ENCODE data around the gene LCP2.

The LCP2 gene

DNA sequence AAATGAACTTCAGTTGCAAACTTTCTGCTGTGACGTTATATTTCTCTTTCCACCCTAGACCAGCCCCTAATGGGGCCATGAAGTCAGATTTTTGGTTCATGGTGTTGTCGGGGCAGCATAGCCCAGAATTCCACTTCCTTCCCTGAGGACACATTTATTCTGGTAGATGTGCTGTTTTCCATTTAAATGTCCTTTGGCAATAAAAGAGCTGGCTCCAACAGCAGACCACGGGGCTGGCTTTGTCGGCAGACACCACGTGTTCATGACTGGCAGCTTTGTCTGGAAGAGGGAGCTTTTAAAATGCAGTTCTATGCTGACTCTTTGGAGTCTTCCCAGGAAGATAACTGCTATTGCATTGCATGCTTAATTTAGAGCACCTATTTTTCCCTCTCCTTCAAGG is 17.6 kb upstream of the LCP2 start:
- DNase-seq (ENCODE audit: low spot score): peak; percentile 79

GRCh38 chr5:170314541-170315095 is 17.0 kb upstream of the LCP2 start:
- no peak for DNase-seq (ENCODE audit: low spot score)

GRCh38 chr5:170313816-170314215 is 16.2 kb upstream of the LCP2 start:
- DNase-seq (ENCODE audit: low spot score): no peak

GRCh38 chr5:170313344-170313743 is 15.8 kb upstream of the LCP2 start:
- no peak for DNase-seq (ENCODE audit: low spot score)

GRCh38 chr5:170312666-170313065 is 15.1 kb upstream of the LCP2 start:
- no peak for DNase-seq (ENCODE audit: low spot score)

- no peak for DNase-seq (ENCODE audit: low spot score)
Measured at GRCh38 chr5:170312301-170312595, 14.7 kb upstream of the LCP2 start.

DNA sequence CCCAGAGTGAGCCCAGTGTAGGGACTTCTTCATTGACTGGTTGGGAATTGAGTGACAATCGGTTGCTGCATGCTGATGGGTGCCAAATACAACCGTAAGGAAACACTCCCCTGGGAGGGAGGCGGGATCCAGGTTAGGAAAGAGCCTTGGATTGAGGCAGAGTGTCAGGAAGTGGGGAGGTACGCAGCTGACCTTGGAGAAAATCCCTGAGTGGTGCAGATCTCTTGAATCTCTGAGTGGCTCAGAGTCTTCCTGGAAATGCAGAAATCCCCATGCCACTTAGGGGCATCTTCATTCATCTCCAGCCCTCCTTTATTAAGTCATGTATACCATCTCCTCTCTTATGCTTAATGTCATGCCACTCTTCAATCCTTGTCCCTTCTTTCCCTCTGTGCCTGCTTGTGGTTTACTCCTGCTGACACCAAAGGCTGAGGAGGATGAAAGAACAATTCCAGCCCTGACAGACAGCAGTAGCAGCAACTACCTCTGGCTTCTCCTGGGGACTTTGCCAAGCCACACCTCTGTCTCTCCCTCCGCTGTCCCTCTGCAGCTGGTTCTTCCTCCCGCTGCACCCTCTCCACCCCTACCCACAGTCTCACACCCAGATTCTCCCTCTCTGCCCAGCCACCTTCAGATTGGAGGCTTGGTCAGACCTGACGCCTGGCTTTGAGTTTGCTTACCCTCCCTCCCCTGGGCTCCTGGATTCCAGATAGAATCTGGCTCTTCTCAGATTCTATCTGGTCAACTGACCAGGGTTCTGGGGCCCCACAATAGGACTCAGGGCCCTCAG is 14.1 kb upstream of the LCP2 start:
- DNase-seq (ENCODE audit: low spot score): no peak

DNA sequence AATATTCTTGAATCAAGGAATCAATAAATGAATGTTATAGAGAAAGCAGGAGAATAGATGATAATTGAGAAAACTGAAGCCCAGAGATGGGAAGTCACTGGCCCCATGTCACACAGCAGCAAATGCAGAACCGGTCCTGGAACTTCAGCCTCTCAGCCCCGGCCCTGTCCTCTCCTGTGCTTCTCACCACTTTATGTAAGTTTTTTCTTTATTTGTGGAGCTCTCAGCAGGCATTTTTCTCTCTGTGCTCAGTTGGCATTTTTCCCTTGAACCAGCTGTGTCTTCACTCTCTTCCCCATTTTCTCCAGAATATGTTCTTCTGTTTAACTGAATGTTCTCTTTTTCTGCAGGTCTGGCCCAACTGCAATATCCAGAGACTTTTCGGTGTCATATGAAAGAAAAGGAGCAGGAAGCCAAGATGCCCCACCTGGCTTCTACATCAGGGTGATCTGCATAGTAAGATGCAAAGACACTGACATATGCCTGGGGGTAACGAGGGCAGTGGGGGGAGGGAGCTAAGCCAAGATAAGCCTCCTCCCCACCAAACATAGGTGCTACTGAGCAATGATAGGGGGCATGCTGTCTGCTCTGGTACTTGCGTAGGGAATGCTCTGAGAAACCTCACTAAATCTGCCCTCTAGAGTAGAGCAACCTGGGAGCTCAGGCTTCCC is 12.8 kb upstream of the LCP2 start:
- DNase-seq (ENCODE audit: low spot score): no peak

GRCh38 chr5:170308686-170309085 is 11.1 kb upstream of the LCP2 start:
- DNase-seq (ENCODE audit: low spot score): no peak

DNA sequence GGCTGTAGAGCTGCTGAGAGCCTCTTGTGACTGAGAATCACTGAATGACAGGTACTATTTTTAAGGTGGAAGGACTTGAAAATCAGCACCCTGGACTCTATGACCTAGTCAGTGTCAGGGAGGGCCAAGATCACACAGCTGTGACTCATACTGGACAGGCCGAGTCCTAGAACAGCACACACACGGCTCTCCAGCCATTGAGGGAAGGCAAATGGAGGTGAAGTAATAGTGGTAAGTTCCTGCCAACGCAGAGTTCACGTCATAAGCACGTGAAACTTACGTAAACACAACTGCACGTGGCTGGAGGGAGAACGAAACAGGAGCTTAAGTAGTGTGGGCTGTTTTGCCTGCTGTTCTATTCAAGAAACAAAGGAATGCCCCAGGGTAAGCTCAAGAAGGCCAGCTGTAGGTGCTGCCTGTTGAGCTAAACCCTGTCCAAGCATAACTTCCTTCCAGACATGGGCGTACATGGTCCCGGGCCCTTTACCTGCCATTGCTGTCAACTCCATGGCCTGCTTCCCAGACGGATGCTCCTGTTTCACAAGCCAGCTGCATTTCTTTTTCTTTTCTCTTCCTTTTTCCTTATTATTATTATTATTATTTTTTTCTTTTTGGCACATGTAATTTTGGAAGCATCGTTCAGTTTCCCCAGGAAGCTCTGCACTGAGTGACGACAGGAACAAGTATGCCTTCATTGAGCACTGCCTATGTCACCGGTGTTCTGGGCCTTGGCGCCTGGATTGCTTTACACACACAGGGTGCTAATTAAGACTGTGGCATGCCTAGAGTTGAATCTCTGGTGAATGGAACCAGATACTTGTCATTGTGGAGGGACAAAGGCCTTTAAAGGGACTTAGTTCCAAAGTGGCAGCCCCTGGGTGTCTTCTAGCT is 10.2 kb upstream of the LCP2 start:
- DNase-seq (ENCODE audit: low spot score): no peak

- DNase-seq (ENCODE audit: low spot score): no peak
Measured at GRCh38 chr5:170306381-170306831, 8.8 kb upstream of the LCP2 start.

DNA sequence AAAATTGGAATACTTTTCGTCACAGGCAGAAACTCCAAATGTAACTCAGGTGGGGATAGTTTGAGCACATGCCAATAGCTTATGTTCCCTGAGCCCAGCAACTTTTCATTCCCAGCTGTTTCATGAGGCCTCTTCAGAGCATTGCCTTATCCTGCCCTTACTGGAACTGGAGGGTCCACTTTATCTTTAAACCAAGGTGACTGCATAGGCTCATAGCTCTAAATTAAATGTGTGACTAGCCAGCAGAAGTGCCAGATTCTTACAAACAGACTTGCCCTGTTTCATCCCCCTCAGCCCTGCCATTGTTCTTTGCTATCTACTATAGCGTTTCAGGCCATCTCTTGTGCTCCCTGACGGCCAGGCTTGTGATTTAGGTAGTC is 8.1 kb upstream of the LCP2 start:
- no peak for DNase-seq (ENCODE audit: low spot score)

GRCh38 chr5:170305016-170305645 is 7.6 kb upstream of the LCP2 start:
- no peak for DNase-seq (ENCODE audit: low spot score)

DNA sequence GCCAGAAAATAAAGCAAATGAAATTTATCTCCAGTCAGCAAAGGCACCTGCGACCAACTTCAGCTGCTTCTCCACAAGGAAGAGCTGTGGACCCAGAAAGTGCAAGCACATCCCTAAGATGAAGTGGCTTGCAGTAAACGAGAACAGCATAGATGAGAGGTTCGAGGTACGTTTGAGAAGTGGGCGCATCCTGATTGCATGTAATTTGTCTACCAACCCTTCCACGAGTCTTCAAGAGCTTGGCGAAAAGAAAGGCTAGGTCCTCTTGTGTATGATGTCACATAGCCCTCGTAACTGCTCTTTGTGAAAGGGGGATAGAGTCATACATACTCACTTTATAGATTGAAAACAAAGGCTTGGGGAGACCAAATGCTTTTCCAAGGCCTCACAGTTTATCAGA is 6.0 kb upstream of the LCP2 start:
- no peak for DNase-seq (ENCODE audit: low spot score)

DNA sequence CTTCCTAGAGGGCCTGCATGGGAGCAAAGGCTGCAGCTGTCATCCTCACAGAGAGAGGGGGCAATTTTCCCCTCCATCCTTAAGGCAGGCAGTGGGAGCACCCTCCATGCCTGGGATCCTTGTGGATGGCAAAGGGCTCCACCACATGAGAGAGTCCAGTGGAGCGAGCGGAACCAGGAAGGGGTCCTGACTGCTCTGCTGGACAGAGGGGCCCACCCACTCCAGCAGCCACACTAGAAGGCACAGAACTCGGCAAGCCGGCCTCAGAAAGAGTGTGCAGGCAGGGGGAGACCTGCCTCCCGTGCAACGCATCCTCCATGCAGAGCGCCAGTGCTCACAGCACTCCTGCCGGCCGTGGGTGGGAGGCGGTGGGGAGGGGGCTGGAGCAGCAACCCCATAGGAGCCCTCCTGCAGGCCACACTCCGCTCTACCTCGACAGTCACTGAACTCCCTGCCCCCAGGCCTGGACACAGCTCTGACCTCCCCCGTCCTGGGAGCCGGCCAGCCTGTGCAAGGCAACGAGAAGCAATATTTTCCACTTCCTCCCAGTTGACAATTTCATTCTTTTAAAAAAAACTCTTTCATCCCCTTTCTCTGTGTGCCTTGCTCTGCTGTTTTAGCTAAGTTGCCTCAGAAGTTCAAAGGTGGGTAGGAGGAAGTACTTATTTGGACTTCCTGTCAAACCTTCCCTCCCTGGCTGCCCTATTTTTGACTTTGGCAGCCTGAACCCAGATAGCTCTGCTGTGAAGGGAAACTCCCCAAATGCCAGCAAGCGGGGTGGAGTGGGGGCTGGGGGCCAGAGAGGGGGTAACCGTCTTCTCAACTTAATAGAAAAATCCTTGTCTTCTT is 5.3 kb upstream of the LCP2 start:
- no peak for DNase-seq (ENCODE audit: low spot score)

DNA sequence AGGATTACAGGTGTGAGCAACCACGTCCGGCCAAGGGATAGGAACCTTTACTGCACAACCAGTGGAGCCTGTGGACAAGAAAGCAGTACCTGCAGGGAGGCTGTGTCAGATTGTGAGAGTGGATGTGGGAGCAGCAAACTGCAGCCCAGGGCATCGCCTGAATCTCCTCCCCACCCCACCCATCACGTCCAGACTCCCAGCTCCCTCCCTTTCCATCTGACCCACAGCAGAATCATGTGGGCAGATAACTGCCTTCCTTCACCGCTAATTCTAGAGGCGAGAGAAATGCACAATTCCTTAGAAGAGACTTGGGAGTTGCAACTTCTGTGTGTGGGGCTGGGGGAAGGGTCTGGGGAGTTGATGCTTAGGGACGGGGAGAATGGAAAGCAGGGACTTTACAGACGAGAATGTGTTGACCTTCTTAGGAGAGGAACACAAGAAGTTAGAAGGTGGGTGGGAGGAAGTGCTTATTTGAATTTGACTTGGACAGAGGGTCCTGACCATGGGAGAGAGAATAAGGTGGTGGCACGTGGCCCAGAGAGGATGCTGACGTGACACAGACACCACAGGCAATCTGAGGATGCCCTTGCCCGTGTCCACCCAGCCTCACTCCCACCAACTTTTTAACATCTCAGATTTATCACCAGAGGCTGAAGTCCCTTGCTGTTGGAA is 4.5 kb upstream of the LCP2 start:
- DNase-seq (ENCODE audit: low spot score): no peak

DNA sequence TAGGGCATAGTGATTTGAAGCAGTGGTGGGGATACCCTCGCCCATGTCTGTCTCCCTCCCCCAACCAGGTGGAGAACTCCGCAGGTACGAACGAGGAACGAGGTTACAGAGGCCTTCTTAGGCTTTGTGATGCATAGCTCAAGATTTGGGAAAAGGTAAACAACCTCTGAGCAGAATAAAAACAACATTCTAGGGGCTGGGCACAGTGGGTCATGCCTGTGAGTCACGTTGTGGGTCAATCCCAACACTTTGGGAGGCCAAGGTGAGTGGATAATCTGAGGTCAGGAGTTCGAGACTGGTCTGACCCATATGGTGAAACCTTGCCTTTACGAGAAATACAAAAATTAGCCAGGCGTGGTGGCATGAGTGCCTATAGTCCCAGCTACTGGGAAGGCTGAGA is 3.6 kb upstream of the LCP2 start:
- DNase-seq (ENCODE audit: low spot score): no peak

DNA sequence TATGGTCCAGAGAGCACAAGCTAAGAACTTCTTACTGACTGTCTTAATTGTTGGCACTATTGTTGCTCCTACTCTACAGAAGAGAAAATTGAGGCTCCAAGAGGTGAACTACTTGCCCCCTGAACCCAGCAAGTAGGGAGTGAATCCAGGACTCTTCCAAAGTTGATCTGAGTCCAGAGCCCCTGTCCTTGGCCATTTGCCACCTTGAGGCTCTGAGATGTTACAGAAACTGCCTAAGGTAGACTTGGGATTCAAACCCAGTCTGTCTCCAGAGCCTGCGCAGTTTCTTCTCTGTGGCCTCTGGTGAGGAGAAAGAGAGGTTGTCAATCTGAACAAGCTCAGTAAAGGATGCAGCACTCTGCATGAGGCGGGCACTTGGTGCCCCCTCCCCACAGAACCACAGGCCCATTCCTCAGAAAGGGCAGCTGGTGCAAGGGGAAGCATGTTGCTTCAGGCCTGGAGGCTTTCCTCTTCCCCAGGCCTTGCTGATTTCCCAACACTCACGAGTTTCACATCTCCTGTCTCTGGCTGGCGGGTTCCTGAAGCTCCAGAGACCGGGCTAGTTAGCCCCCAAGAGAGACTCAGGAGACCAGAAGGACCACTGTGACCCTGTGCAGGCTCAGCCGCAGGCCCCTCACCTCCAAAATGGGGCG is 2.9 kb upstream of the LCP2 start:
- DNase-seq (ENCODE audit: low spot score): peak; percentile 8

GRCh38 chr5:170296935-170297588 is 515 bp downstream of the LCP2 start:
- DNase-seq (ENCODE audit: low spot score): no peak
